Keratinocyte (primary cell): ENCODE measurements around the gene ENTPD6. TPM values are rescaled to one million over a fixed set of nuclear protein-coding genes. Genes with fewer than 3 reads are reported as not detected.

Experiments used
- DNase-seq: peaks from one replicate; pipeline ENCODE4 v3.0.0-alpha.2; 2011; ENCODE audit warnings: low read depth, missing footprints, low spot score
- FAIRE-seq: peaks from 2 replicates; lab custom pipeline; 2011; peaks lifted over from hg19 to GRCh38; lab: Jason Lieb, UNC
- H2AFZ ChIP-seq: 2 replicates; pipeline ENCODE4 v1.6.0; 2012; ENCODE audit warnings: low read length, control low read depth, inconsistent platforms; ENCODE audit not compliant: control insufficient read depth
- H3K27ac ChIP-seq: 2 replicates; pipeline ENCODE4 v1.5.1; 2011; ENCODE audit warnings: low read length; ENCODE audit not compliant: control insufficient read depth, insufficient read depth
- H3K27me3 ChIP-seq: 3 replicates; pipeline ENCODE4 v1.6.0; 2011; ENCODE audit warnings: low read length; ENCODE audit not compliant: control insufficient read depth, insufficient read depth; ENCODE audit errors: extremely low read depth
- H3K36me3 ChIP-seq, 2 experiments: 2 replicates in 1 of 2; 3 replicates in 1 of 2; pipeline ENCODE4 v1.5.1; 2011; ENCODE audit warnings: low read length in 2 of 2, mild to moderate bottlenecking in 1 of 2; ENCODE audit not compliant: control insufficient read depth in 2 of 2, insufficient read depth in 2 of 2; ENCODE audit errors: extremely low read depth in 1 of 2
- H3K4me1 ChIP-seq: 3 replicates; pipeline ENCODE4 v1.5.1; 2011; ENCODE audit warnings: low read length; ENCODE audit not compliant: control insufficient read depth, insufficient read depth; ENCODE audit errors: extremely low read depth
- H3K4me2 ChIP-seq: 3 replicates; pipeline ENCODE4 v1.6.0; 2011; ENCODE audit warnings: low read depth, low read length; ENCODE audit not compliant: control insufficient read depth, insufficient read depth; ENCODE audit errors: extremely low read depth
- H3K4me3 ChIP-seq, 3 experiments: fragments of 200-600 bp in 1 of 3; sonication (generic) in 1 of 3; 2 replicates in 2 of 3; 3 replicates in 1 of 3; pipeline ENCODE4 v1.5.1; 2011 to 2016; ENCODE audit warnings: low read length in 3 of 3, mild to moderate bottlenecking in 3 of 3, control low read depth in 2 of 3, inconsistent platforms in 1 of 3, low read depth in 1 of 3, mixed read lengths in 1 of 3, mixed run types in 1 of 3, moderate library complexity in 1 of 3; ENCODE audit not compliant: control insufficient read depth in 2 of 3, insufficient read depth in 2 of 3; ENCODE audit errors: extremely low read depth in 1 of 3
- H3K79me2 ChIP-seq: 2 replicates; pipeline ENCODE4 v1.6.0; 2012; ENCODE audit warnings: low read length; ENCODE audit not compliant: control insufficient read depth, insufficient read depth
- H3K9ac ChIP-seq: 3 replicates; pipeline ENCODE4 v1.6.0; 2011; ENCODE audit warnings: low read length; ENCODE audit not compliant: control insufficient read depth, insufficient read depth; ENCODE audit errors: extremely low read depth
- H3K9me1 ChIP-seq: 3 replicates; pipeline ENCODE4 v1.6.0; 2011; ENCODE audit warnings: low read length; ENCODE audit not compliant: control insufficient read depth, insufficient read depth; ENCODE audit errors: extremely low read depth
- H3K9me3 ChIP-seq: 2 replicates; pipeline ENCODE4 v1.5.1; 2012; ENCODE audit warnings: low read depth, low read length; ENCODE audit not compliant: control insufficient read depth
- H4K20me1 ChIP-seq: 3 replicates; pipeline ENCODE4 v1.6.0; 2011; ENCODE audit warnings: low read length; ENCODE audit not compliant: control insufficient read depth, insufficient read depth; ENCODE audit errors: extremely low read depth
- CTCF ChIP-seq, 3 experiments: IDR thresholded peaks in 1 of 3; conservative IDR thresholded peaks in 1 of 3; optimal IDR thresholded peaks in 1 of 3; 2 replicates in 2 of 3; 3 replicates in 1 of 3; pipeline versions ENCODE3 to v1.5.1; 2011; ENCODE audit warnings: low read length in 3 of 3, mild to moderate bottlenecking in 3 of 3, moderate library complexity in 2 of 3, control low read depth in 1 of 3, inconsistent platforms in 1 of 3; ENCODE audit not compliant: insufficient read depth in 2 of 3; ENCODE audit errors: extremely low read depth in 1 of 3
- EZH2 ChIP-seq: IDR thresholded peaks from one replicate; pipeline ENCODE4 v1.6.1; 2012; ENCODE audit warnings: inconsistent platforms, mild to moderate bottlenecking, low read length, moderate library complexity
- dilution Hi-C: fragments of 300-500 bp; cut with MboI; formaldehyde crosslinking; loops from one replicate; pipeline ENCODE4 v1.7.0; 2020; ENCODE audit warnings: low sequenced_read_pairs; ENCODE audit not compliant: extremely low pct_ligation_motif_present
- polyA plus RNA-seq, 5 experiments: library from polyadenylated mRNA; depleted of rRNA in 3 of 5; stranded (reverse) in 3 of 5; stranded (forward) in 1 of 5; unstranded in 1 of 5; fragments of >200 nt; gene quantifications; 1 replicate in 1 of 5; 2 replicates in 3 of 5; 3 replicates in 1 of 5; pipeline versions ENCODE4 v1.2.1 to v1.2.3, GENCODE V29; 2011 to 2012; ENCODE audit warnings: missing spikeins in 2 of 5, low read depth in 1 of 5, low replicate concordance in 1 of 5

Gene ENTPD6
- polyA plus RNA-seq, 1 donor (not counting 4 experiments of a cell fraction or from before 2014, with no cell fraction given), result 57.8 TPM

GRCh38 chr20:25205277-25206062, 10.0 kb downstream of the ENTPD6 start:
- H3K4me2 ChIP-seq, result peak overlapping the region; percentile 10
- TF ChIP-seq EZH2 (no peak), CTCF (optimal IDR thresholded peaks at IDR 0.05 in 1 of 3, IDR thresholded peaks at IDR 0.05 in 1 of 3, conservative IDR thresholded peaks at IDR 0.05 in 1 of 3; ENCODE audit: extremely low read depth in 1 of 3, insufficient read depth in 2 of 3, low read length in 3 of 3) (no peak)
- no peak overlapping the region for H3K4me3 ChIP-seq
- H3K4me1 ChIP-seq, result peaks cover 15% of the 10 kb centered on the region
- peaks cover 19% of the 10 kb centered on the region in 2 experiments for H3K36me3 ChIP-seq
- no peak overlapping the region for H3K27ac ChIP-seq
- no peak overlapping the region for H3K9ac ChIP-seq
- FAIRE-seq (no peak), DNase-seq (no peak)
- H3K79me2 ChIP-seq, result peaks cover 63% of the 10 kb centered on the region
- no peaks in the 10 kb centered on the region for H3K27me3 ChIP-seq
- no peak overlapping the region for H2AFZ ChIP-seq
- H3K9me1 ChIP-seq, result peaks cover 3% of the 10 kb centered on the region
- dilution Hi-C loops, result no loop called here
- no peaks in the 10 kb centered on the region for H3K9me3 ChIP-seq
- peaks cover 5% of the 10 kb centered on the region for H4K20me1 ChIP-seq

DNA sequence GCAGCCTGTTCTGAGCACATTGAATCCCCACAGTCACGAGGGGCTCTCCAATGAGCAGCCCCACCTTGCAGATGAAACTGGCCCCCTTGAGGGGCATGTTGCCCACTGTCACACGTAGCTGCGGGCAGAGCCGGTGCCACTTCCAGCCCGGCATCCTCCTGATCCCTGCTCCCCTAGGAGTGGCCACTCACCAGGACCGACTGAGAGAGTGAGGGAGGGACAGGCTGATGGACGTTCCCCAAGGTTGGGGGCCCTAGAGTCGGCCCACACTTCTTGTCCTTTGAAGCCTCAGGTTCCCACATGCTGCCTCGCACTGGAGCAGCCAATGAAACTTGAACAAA, 10.5 kb downstream of the ENTPD6 start:
- peaks cover 20% of the 10 kb centered on the region in 2 experiments for H3K36me3 ChIP-seq
- peaks cover 5% of the 10 kb centered on the region for H4K20me1 ChIP-seq
- no peaks in the 10 kb centered on the region for H3K27me3 ChIP-seq
- peaks cover 15% of the 10 kb centered on the region for H3K4me1 ChIP-seq
- DNase-seq (no peak), FAIRE-seq (no peak)
- H3K79me2 ChIP-seq, result peaks cover 59% of the 10 kb centered on the region
- dilution Hi-C loops, result no loop called here
- H3K27ac ChIP-seq, result no peak overlapping the region
- no peak overlapping the region for H3K9ac ChIP-seq
- TF ChIP-seq EZH2 (no peak), CTCF (optimal IDR thresholded peaks at IDR 0.05 in 1 of 3, IDR thresholded peaks at IDR 0.05 in 1 of 3, conservative IDR thresholded peaks at IDR 0.05 in 1 of 3; ENCODE audit: extremely low read depth in 1 of 3, insufficient read depth in 2 of 3, low read length in 3 of 3) (no peak)
- no peak overlapping the region for H2AFZ ChIP-seq
- H3K4me3 ChIP-seq, result no peak overlapping the region
- H3K9me1 ChIP-seq, result peaks cover 3% of the 10 kb centered on the region
- peak overlapping the region; percentile 10 for H3K4me2 ChIP-seq
- no peaks in the 10 kb centered on the region for H3K9me3 ChIP-seq
